ENCODE results near the gene CLCN5.

DNA sequence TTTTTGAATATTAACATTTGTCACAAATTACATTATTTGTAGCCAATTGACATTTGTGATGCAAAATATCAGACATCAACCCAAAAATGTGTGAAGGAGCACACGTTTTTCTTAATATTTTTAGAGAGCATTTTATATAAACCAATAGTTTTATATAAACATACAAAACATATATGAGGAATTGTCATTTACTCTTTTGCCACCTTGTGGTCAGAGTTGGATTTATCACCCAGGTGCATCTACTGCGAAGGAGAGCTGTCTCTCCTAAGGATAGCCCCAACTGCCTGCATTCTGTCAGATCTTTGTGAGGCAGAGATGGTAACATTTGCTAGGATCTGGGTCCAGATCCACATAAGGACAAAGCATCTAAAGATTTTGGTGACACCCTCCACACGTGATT, 45.6 kb upstream of the CLCN5 start:
- TF ChIP-seq, protein P1, sequence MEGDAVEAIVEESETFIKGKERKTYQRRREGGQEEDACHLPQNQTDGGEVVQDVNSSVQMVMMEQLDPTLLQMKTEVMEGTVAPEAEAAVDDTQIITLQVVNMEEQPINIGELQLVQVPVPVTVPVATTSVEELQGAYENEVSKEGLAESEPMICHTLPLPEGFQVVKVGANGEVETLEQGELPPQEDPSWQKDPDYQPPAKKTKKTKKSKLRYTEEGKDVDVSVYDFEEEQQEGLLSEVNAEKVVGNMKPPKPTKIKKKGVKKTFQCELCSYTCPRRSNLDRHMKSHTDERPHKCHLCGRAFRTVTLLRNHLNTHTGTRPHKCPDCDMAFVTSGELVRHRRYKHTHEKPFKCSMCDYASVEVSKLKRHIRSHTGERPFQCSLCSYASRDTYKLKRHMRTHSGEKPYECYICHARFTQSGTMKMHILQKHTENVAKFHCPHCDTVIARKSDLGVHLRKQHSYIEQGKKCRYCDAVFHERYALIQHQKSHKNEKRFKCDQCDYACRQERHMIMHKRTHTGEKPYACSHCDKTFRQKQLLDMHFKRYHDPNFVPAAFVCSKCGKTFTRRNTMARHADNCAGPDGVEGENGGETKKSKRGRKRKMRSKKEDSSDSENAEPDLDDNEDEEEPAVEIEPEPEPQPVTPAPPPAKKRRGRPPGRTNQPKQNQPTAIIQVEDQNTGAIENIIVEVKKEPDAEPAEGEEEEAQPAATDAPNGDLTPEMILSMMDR (IDR thresholded peaks at IDR 0.05; ENCODE audit: low read length), result peak; percentile 46
- TF ChIP-seq EZH2phosphoT487 (IDR thresholded peaks at IDR 0.05; ENCODE audit: low read length), result no peak
- TF ChIP-seq EZH2 (optimal IDR thresholded peaks at IDR 0.05; ENCODE audit: low read depth, low read length), result no peak
